CD14-positive monocyte (primary cell): ENCODE data around the gene HPGD. TPM values are rescaled to one million over a fixed set of nuclear protein-coding genes. Genes with fewer than 3 reads are reported as not detected.
A peak's percentile ranks its signal among the peaks of the same experiment; 100 is the strongest.

Source experiments
- DNase-seq, 3 donors: peaks; one replicate each; pipeline ENCODE4 v3.0.0-alpha.2; 2011 to 2022
- H2AFZ ChIP-seq: 2 replicates; pipeline ENCODE4 v1.6.0; 2012; ENCODE audit warnings: mild to moderate bottlenecking, low read depth, low read length, inconsistent platforms; ENCODE audit not compliant: insufficient read depth, poor library complexity, severe bottlenecking
- H3K27ac ChIP-seq, 2 donors: 1 replicate in 1 of 2; 2 replicates in 1 of 2; pipeline ENCODE4 v1.5.1; 2012 to 2013; ENCODE audit warnings: low read length in 2 of 2, control low read depth in 1 of 2, inconsistent platforms in 1 of 2, low read depth in 1 of 2, mild to moderate bottlenecking in 1 of 2
- H3K27me3 ChIP-seq, 2 donors: one replicate each; pipeline versions ENCODE4 v1.6.0 to v1.6.1; 2011 to 2013; ENCODE audit warnings: low read length in 2 of 2; ENCODE audit not compliant: control insufficient read depth in 2 of 2, insufficient read depth in 2 of 2
- H3K36me3 ChIP-seq, 2 donors: replicated peaks in 1 of 2; 1 replicate in 1 of 2; 2 replicates in 1 of 2; pipeline versions ENCODE4 v1.5.1 to v1.6.1; 2012 to 2013; ENCODE audit warnings: low read length in 2 of 2, control low read depth in 1 of 2, inconsistent platforms in 1 of 2, mild to moderate bottlenecking in 1 of 2; ENCODE audit not compliant: insufficient read depth in 2 of 2, control insufficient read depth in 1 of 2
- H3K4me1 ChIP-seq, 2 donors: 1 replicate in 1 of 2; 2 replicates in 1 of 2; pipeline versions ENCODE4 v1.5.1 to v1.6.1; 2012 to 2013; ENCODE audit warnings: low read length in 2 of 2, control low read depth in 1 of 2, inconsistent platforms in 1 of 2, mild to moderate bottlenecking in 1 of 2, moderate library complexity in 1 of 2; ENCODE audit not compliant: insufficient read depth in 2 of 2, control insufficient read depth in 1 of 2
- H3K4me2 ChIP-seq: replicated peaks from 2 replicates; pipeline ENCODE3; 2012; ENCODE audit warnings: low read length, moderate library complexity, mild to moderate bottlenecking; ENCODE audit not compliant: poor library complexity, severe bottlenecking; ENCODE audit errors: extremely low read depth
- H3K4me3 ChIP-seq, 3 experiments: fragments of 200-600 bp in 1 of 3; sonication (generic) in 1 of 3; replicated peaks in 1 of 3; 1 replicate in 2 of 3; 2 replicates in 1 of 3; pipeline ENCODE4 v1.5.1; 2011 to 2013; ENCODE audit warnings: low read length in 3 of 3, mild to moderate bottlenecking in 3 of 3, control low read depth in 2 of 3, low read depth in 2 of 3, inconsistent platforms in 1 of 3, moderate library complexity in 1 of 3
- H3K79me2 ChIP-seq: 2 replicates; pipeline ENCODE4 v1.6.0; 2012; ENCODE audit warnings: mild to moderate bottlenecking, control low read depth, inconsistent platforms, low read length, moderate library complexity; ENCODE audit not compliant: insufficient read depth
- H3K9ac ChIP-seq: 2 replicates; pipeline ENCODE4 v1.6.0; 2017; ENCODE audit warnings: low read length, mild to moderate bottlenecking; ENCODE audit not compliant: insufficient read depth, poor library complexity, severe bottlenecking
- H3K9me3 ChIP-seq, 2 donors: replicated peaks in 1 of 2; 1 replicate in 1 of 2; 2 replicates in 1 of 2; pipeline versions ENCODE4 v1.5.1 to v1.6.1; 2012 to 2013; ENCODE audit warnings: low read length in 2 of 2, control low read depth in 1 of 2; ENCODE audit not compliant: control insufficient read depth in 1 of 2, insufficient read depth in 1 of 2
- H4K20me1 ChIP-seq: 2 replicates; pipeline ENCODE4 v1.6.0; 2012; ENCODE audit warnings: mild to moderate bottlenecking, low read length, control low read depth, moderate library complexity; ENCODE audit not compliant: insufficient read depth
- H3K27ac Mint-ChIP-seq, 7 donors: one replicate each; pipeline ENCODE4 v1.8.0; 2020; ENCODE audit warnings: mild to moderate bottlenecking in 7 of 7, mixed read lengths in 7 of 7, moderate library complexity in 6 of 7, inconsistent platforms in 2 of 7
- H3K27me3 Mint-ChIP-seq, 3 donors: one replicate each; pipeline ENCODE4 v1.8.0; 2021 to 2022; ENCODE audit warnings: low read depth in 3 of 3, mild to moderate bottlenecking in 3 of 3, mixed read lengths in 3 of 3, moderate library complexity in 3 of 3, inconsistent platforms in 1 of 3
- H3K36me3 Mint-ChIP-seq, 2 donors: one replicate each; pipeline ENCODE4 v1.8.0; 2020; ENCODE audit warnings: mixed read lengths in 2 of 2, inconsistent platforms in 1 of 2, mild to moderate bottlenecking in 1 of 2
- H3K4me1 Mint-ChIP-seq: one replicate; pipeline ENCODE4 v1.8.0; 2020; ENCODE audit warnings: mild to moderate bottlenecking, mixed read lengths
- H3K4me3 Mint-ChIP-seq, 2 donors: one replicate each; pipeline ENCODE4 v1.8.0; 2020; ENCODE audit warnings: mild to moderate bottlenecking in 2 of 2, mixed read lengths in 2 of 2, moderate library complexity in 1 of 2
- H3K9me3 Mint-ChIP-seq, 7 donors: one replicate each; pipeline ENCODE4 v1.8.0; 2020 to 2022; ENCODE audit warnings: mixed read lengths in 7 of 7, mild to moderate bottlenecking in 6 of 7, moderate library complexity in 6 of 7, inconsistent platforms in 2 of 7
- CTCF ChIP-seq: fragments of 200-600 bp; IDR thresholded peaks from one replicate; pipeline ENCODE4 v1.8.0; 2022; ENCODE audit warnings: antibody characterized with exemption, mild to moderate bottlenecking
- WGBS: methylation state at CpG from one replicate; pipeline ENCODE4 v1.1.5; 2013; ENCODE audit warnings: missing lambda C conversion rate; ENCODE audit not compliant: insufficient coverage; 5-methylcytosine and 5-hydroxymethylcytosine counted together
- intact Hi-C, 2 donors: fragments of 100-400 bp; cut with micrococcal nuclease; formaldehyde crosslinking; loops; one replicate each; pipeline versions ENCODE4 v1.15.0 to v1.15.1; 2023
- polyA plus RNA-seq, 3 donors: library from polyadenylated mRNA; depleted of rRNA in 1 of 3; unstranded in 2 of 3; stranded (reverse) in 1 of 3; fragments of 300-500 nt in 2 of 3; fragments of >200 nt in 1 of 3; fragmentation: Illumina TruSeq in 2 of 3; gene quantifications; 1 replicate in 2 of 3; 2 replicates in 1 of 3; pipeline ENCODE4 v1.2.3, GENCODE V29; 2012 to 2021

HPGD gene
- polyA plus RNA-seq, 3 donors, result 0.17 to 2.3 (median 1.3) TPM

- H3K36me3 Mint-ChIP-seq, result no peaks in the 10 kb centered on the region
- H3K36me3 ChIP-seq, result no peaks in the 10 kb centered on the region
- intact Hi-C loops, result no loop called here
- peaks cover 0 to 4% of the 10 kb centered on the region in 2 donors for H3K9me3 ChIP-seq
- no peaks in the 10 kb centered on the region for H3K4me1 ChIP-seq
- no peak overlapping the region for H3K4me3 ChIP-seq
- H3K27me3 ChIP-seq, result no peaks in the 10 kb centered on the region
- no peak overlapping the region for H2AFZ ChIP-seq
- peaks cover 0 to 5% (median 3%) of the 10 kb centered on the region in 3 donors for H3K27me3 Mint-ChIP-seq
- no peak for TF ChIP-seq CTCF
- no peaks in the 10 kb centered on the region for H3K79me2 ChIP-seq
- H3K9ac ChIP-seq, result no peak overlapping the region
- no peak overlapping the region for H3K27ac Mint-ChIP-seq
- no CpG with 5 or more reads among the region's 2 CpGs for WGBS
- H3K27ac ChIP-seq, result no peak overlapping the region
- no peaks in the 10 kb centered on the region for H3K4me1 Mint-ChIP-seq
- DNase-seq, result no peak
- H3K4me2 ChIP-seq, result no peak overlapping the region
- no peak overlapping the region for H3K4me3 Mint-ChIP-seq
- H4K20me1 ChIP-seq, result no peaks in the 10 kb centered on the region
- H3K9me3 Mint-ChIP-seq, result peaks cover 0 to 16% (median 4%) of the 10 kb centered on the region in 7 donors
Measured at GRCh38 chr4:174479140-174479539, 43.1 kb downstream of the HPGD start.

GRCh38 chr4:174475528-174475927 lies 46.8 kb downstream of the HPGD start:
- Histone ChIP-seq H3K4me3 (no peak overlapping the region), H3K9ac (no peak overlapping the region), H3K27me3 (no peaks in the 10 kb centered on the region), H4K20me1 (no peaks in the 10 kb centered on the region), H3K4me1 (no peaks in the 10 kb centered on the region), H3K36me3 (no peaks in the 10 kb centered on the region), H3K79me2 (no peaks in the 10 kb centered on the region), H3K27ac (no peak overlapping the region), H3K4me2 (no peak overlapping the region), H3K9me3 (peaks cover 0 to 4% of the 10 kb centered on the region in 2 donors), H2AFZ (no peak overlapping the region)
- no peak for DNase-seq
- Mint-ChIP-seq H3K4me1 (no peaks in the 10 kb centered on the region), H3K36me3 (no peaks in the 10 kb centered on the region), H3K4me3 (no peak overlapping the region), H3K27ac (peak overlapping the region in 1 of 7 donors; percentile 44), H3K27me3 (peaks cover 0 to 4% (median 0%) of the 10 kb centered on the region in 3 donors), H3K9me3 (peaks cover 0 to 16% (median 4%) of the 10 kb centered on the region in 7 donors)
- 85% methylated on average over 2 of the region's 3 CpGs for WGBS
- TF ChIP-seq CTCF, result no peak
- intact Hi-C loops, result no loop called here
